GM18511 (cell line): ENCODE results near the gene ATP5PB.
A peak's percentile ranks its signal among the peaks of the same experiment; 100 is the strongest.

ENCODE experiments used
- ATAC-seq: cut with Tn5 transposase; IDR thresholded peaks from one replicate; pipeline ENCODE4 v1.9.1; 2021; ENCODE audit warnings: mild to moderate bottlenecking, moderate library complexity; ENCODE audit not compliant: unreplicated experiment

ATP5PB gene

DNA sequence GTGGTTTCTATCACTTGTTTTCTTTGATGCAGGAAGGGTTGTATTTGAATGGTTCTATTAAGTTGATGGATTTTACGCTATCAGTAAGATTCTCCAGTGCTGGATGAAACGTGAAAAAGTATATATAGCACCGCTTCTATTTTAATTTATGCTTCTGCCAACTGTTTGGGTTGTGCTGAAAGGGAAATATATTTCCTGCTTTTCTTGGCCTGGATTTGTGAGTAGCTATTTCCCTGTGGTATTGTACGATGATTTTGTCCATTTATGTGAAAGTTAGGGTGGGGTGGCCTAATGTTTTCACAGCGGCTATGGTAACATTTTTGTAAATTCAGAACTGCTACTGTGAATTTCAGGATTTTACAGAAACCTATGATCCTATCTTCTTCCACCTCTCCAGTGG is 24.8 kb downstream of the ATP5PB start:
- ATAC-seq: no peak

- ATAC-seq: no peak
Measured at GRCh38 chr1:111474521-111474920, 25.3 kb downstream of the ATP5PB start.

DNA sequence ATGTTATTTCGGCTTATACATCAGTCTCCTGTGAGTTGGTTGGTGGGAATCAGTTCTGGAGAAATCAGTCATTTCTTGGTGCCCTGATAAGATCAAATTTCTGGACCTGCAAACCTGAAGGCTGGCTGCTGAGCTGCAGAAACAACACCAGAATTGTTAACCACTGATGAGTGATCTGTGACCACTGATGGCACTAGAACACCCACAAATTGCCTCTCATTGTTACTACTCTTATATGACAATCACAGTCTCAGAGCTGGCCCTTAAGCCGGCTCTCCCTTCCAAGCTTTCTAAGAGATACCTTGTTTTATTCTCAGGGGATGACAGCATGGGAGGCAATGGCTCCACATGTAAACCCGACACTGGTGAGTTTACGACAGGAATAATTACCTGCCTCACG is 26.4 kb downstream of the ATP5PB start:
- ATAC-seq: peak; percentile 55

DNA sequence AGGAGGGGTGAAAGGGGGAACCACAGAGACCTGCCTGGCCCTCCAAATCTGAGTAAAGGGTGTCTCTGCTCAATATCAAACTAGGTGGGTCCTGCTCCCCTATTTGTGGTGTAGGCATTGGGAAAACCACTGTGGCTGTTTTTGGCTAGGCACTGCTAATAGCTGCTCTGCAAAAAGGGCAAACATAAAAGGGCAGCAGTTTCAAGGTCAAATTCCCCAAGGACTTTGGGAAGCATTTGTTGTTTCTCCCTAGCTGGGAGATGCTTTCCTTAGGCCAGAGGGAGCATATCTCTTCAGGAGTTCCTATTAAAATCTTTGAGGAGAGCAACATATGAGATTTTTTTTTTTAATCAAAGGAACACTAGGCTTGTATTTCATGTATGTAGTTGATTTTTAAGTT is 26.9 kb downstream of the ATP5PB start:
- ATAC-seq: no peak

- peak; percentile 81 for ATAC-seq
Measured at GRCh38 chr1:111476761-111477309, 27.6 kb downstream of the ATP5PB start.

GRCh38 chr1:111480674-111481073 is 31.4 kb downstream of the ATP5PB start:
- no peak for ATAC-seq

DNA sequence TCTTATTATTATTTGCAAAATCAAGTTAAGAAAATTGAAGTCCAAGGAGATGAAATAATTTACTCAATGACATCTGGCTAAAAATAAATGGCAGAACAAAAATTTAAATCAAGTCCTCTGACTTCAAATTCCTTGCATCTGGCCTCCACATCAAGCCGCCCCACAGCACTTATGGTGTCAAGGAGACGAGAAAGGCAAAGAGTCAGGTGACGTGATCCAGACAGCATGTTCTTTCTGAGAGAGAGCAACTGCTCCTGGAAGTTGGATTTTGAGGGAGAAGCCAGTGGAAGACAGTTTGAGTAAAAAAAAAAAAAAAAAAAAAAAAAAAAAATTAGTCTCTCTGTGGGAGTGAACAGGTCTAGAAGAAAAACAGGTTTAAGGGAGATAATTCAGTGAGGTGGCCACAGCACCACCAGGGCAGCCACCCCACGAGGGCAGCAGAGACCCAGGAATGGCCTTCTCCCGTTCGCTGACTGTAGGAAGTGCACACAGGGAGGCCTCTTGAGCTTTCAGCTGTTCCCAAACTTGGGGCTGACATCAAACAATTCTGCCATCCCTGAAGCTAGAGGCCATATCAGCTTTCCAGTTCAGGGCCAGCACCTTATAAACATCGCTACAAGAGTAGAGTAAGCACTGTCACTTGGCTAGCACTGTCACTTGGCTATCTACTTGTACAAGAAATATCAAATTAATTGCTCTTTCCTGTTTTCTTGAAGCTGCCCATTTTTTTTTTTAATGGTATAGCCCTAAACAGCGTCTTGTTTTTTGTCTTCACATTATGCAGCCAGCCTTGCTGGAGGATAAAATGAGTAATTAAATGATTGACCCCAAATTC is 32.3 kb downstream of the ATP5PB start:
- ATAC-seq: no peak

DNA sequence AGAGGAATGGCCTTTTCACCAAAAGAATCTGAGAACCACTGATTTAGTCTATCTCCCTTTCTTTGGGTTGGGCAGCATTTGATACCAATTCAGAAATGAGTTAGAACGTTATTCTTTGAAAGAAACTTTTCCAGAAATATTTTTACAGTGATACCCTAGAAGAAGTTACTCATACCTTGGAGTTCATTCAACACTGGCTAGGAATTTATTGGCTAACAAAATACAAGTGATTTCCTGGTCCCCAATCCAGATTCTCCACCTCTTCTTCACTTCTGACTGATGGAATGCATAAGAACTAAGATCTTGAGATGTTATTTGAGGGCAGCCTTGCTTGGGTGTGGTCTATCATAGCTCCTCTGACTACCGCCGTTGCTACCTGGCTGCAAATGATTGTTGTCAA is 33.9 kb downstream of the ATP5PB start:
- ATAC-seq: no peak

- no peak for ATAC-seq
Measured at GRCh38 chr1:111483876-111484275, 34.6 kb downstream of the ATP5PB start.

GRCh38 chr1:111484391-111485026 is 35.2 kb downstream of the ATP5PB start:
- no peak for ATAC-seq

DNA sequence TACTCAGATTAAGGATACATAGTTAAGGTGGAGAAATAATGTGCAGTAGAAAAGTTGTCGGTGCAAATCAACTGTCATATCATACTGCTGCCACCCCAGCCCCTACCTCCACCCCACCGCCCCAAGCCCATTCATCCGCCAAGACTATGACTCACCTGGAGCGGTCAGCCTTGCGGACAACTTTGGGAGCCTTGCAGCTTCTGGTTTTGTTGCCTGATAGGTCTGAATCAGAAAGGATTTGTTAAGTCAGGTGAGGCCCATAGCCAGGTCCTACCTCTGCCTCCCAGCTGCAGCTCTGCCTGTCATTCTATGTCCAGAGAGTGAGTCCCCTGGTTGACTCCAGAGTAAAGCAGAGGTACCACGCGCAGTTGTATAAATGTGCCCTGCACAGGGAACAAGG is 37.2 kb downstream of the ATP5PB start:
- no peak for ATAC-seq

- no peak for ATAC-seq
Measured at GRCh38 chr1:111487133-111487532, 37.9 kb downstream of the ATP5PB start.

DNA sequence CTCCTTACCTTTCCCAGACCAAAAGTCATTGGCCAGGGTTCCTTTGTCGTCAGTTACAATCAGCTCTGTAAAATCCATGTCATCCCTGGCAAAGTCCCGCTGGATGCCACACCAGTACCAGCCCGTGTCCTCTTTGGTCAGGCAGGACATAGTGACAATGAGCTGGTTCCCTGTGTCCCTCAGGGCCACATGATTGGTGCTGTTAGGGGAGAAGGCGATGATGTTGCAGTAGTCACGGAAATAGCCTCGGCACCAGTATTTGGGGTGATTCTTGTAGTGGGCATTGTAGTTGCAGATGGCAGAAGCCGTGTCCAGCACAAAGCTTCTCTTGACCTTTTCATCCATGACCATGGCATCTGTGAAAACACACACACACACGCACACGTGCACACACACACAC is 39.4 kb downstream of the ATP5PB start:
- no peak for ATAC-seq

DNA sequence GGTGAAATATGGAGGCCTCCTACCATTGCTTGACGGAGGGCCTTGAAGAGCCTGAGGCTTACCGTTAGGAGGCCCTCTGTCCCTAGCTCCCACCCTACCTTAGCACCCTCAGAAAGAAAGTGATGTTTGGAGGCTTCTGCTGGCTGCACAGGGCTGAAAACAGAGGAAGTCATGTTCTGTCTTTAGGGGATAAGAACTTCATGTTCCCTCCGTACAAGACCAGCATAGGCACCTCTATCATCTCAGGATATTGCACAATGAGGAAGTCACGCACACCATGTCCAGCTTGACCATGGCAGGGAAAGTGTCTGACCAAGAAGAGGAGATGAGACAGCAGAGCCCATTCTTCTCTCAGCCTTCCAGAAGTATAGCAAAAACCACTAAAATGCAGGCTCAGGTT is 40.3 kb downstream of the ATP5PB start:
- ATAC-seq: no peak

DNA sequence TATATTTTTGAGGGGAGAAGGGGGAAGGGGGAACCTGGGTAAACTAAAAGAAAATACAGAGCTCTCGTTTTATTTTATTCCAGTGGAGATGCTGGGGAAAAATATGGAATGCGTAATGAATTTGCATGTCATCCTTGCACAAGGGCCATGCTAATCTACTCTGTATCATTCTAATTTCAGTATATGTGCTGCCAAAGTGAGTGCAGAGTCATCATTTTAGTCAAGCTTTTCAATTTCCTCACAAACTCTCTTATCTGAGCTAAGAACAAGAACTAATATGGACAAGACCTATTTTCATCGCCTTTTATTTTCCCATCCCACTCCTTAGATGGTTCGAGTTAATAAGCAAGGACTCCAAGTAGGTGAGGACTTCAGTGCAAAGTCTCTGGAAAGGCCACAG is 41.0 kb downstream of the ATP5PB start:
- ATAC-seq: no peak

GRCh38 chr1:111491070-111491469 is 41.8 kb downstream of the ATP5PB start:
- no peak for ATAC-seq

DNA sequence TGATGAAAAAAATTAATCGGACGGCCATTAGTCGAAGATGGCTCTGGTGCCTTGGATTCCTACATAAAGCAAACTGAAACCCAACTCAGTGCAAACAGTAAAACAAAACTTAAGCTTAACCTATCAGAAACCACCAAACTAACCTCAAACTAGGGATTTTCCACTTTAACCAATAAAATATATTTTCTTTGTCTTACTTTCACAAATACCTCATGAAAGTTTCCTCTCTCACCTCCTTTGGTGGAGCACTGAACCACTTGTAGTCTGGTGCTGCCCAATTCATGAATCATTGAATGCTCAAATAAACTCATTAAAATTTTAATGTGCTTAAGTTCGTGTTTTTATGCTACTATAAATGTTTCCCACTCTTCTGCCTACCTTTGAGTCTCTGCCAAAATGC is 47.1 kb downstream of the ATP5PB start:
- ATAC-seq: no peak

DNA sequence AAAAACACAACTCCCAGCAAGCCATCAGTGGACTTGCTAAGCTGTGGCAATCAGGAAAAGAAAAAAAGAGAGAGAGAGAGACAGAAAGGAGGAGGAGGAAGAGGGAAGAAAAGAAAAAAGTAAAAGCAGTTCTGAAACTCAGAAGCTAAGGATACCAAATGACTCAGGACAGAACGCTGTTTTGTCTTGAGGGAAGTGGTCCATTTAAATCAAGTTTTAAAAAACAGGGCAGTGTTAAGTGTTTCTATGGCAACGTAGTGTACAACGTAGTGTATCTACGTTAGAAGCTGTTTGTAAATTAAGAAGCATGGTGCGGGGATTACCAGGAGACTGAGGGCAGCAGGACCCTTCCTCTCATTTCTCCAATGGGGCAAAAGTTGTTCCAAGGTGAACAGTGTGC is 48.3 kb downstream of the ATP5PB start:
- no peak for ATAC-seq

GRCh38 chr1:111499026-111499785 is 49.9 kb downstream of the ATP5PB start:
- ATAC-seq: no peak

DNA sequence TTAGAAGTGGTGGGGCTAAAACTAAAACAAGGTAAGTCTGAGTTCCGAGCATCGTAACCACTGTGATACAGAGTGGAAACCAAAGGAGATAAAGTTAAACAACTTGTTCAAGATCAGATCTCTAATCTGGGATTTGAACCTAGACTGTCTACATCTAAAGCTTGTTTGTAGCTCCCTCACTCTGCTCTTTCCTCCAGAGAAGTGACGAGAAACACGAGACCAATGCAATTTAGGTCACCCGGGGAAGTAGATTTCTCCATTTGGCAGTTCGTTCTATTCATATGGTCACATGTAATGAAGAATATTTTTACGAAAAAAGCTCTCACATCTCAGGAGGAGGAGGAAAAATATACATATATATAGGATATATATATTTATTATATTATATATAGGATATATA is 52.4 kb downstream of the ATP5PB start:
- ATAC-seq: no peak

DNA sequence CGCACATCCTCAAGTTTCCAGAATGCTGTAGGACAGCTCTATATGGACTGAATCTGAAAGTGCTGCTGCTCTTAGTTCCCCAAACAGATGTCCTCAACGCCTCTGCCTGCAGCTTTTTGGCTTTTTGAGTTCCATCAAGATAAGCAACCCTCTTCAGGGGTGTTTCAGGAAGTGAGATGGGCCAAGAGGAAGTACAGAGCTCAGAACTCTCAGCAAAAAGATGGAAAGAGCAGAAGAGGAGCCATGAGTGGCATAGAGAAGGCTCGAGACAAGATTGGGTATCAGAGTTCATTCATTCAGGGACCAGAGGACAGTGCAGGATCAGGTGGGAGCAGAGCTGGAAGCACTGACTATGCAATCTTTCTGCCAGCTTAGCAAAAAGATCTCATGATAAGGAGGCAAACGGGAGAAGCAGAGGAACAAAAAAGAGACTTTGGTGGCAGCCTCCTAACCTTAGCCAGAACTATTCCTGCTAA is 54.4 kb downstream of the ATP5PB start, which contains the start of the genes ADORA3 and TMIGD3:
Gene ADORA3 (minus strand): TSS at position 49 of the 476 bp plus-strand sequence. CDS start 279 bp downstream, outside the sequence.
Gene TMIGD3 (minus strand): TSS at position 49 of the 476 bp plus-strand sequence. CDS start 279 bp downstream, outside the sequence.
- ATAC-seq: no peak
